CD8-positive, alpha-beta memory T cell (primary cell): Measurements from ENCODE around the gene KIFAP3. TPM values are rescaled to one million over a fixed set of nuclear protein-coding genes. Genes with fewer than 3 reads are reported as not detected.

Experiments
- CTCF ChIA-PET: fragments of 350-600 bp; sonication (Branson Sonifier 250); formaldehyde crosslinking; loops from one replicate; lab custom pipeline; 2021; ENCODE audit warnings: antibody characterized with exemption; lab: Charles Lee
- POLR2A ChIA-PET: fragments of 350-600 bp; sonication (Branson Sonifier 250); formaldehyde crosslinking; loops from one replicate; lab custom pipeline; 2021; ENCODE audit warnings: antibody characterized with exemption; lab: Charles Lee
- DNase-seq, 5 donors: peaks; one replicate each; pipeline versions ENCODE4 v3.0.0 to v3.0.0-alpha.2; 2020 to 2022; ENCODE audit warnings: mixed read lengths in 1 of 5
- H3K27ac ChIP-seq: one replicate; pipeline ENCODE4 v1.7.0; 2013; ENCODE audit warnings: low read depth, mild to moderate bottlenecking, low read length, moderate library complexity
- H3K27me3 ChIP-seq: 2 replicates; pipeline ENCODE4 v1.7.0; 2013; ENCODE audit warnings: low read length, mild to moderate bottlenecking; ENCODE audit not compliant: insufficient read depth, poor library complexity, severe bottlenecking
- H3K36me3 ChIP-seq: 2 replicates; pipeline ENCODE4 v1.7.0; 2013; ENCODE audit warnings: mild to moderate bottlenecking, low read length, moderate library complexity; ENCODE audit not compliant: insufficient read depth
- H3K4me1 ChIP-seq: 2 replicates; pipeline ENCODE4 v1.7.0; 2013; ENCODE audit warnings: mild to moderate bottlenecking, low read length, moderate library complexity; ENCODE audit not compliant: insufficient read depth
- H3K4me3 ChIP-seq: 2 replicates; pipeline ENCODE4 v1.7.0; 2013; ENCODE audit warnings: mild to moderate bottlenecking, low read length
- H3K9me3 ChIP-seq: 2 replicates; pipeline ENCODE4 v1.7.0; 2013; ENCODE audit warnings: mild to moderate bottlenecking, low read length
- H3K27ac Mint-ChIP-seq, 8 donors: one replicate each; pipeline ENCODE4 v1.8.0; 2020 to 2021; ENCODE audit warnings: mixed read lengths in 8 of 8, mild to moderate bottlenecking in 6 of 8, inconsistent platforms in 3 of 8, moderate library complexity in 3 of 8
- H3K27me3 Mint-ChIP-seq, 2 donors: one replicate each; pipeline ENCODE4 v1.8.0; 2020 to 2021; ENCODE audit warnings: mixed read lengths in 2 of 2, mild to moderate bottlenecking in 1 of 2, moderate library complexity in 1 of 2
- H3K36me3 Mint-ChIP-seq, 3 donors: one replicate each; pipeline ENCODE4 v1.8.0; 2020 to 2021; ENCODE audit warnings: mixed read lengths in 3 of 3, inconsistent platforms in 1 of 3, mild to moderate bottlenecking in 1 of 3
- H3K4me1 Mint-ChIP-seq, 3 donors: one replicate each; pipeline ENCODE4 v1.8.0; 2020 to 2021; ENCODE audit warnings: mixed read lengths in 3 of 3, inconsistent platforms in 1 of 3, mild to moderate bottlenecking in 1 of 3
- H3K4me3 Mint-ChIP-seq, 7 donors: one replicate each; pipeline ENCODE4 v1.8.0; 2020 to 2021; ENCODE audit warnings: mixed read lengths in 7 of 7, mild to moderate bottlenecking in 6 of 7, moderate library complexity in 4 of 7, inconsistent platforms in 2 of 7
- H3K9me3 Mint-ChIP-seq, 5 donors: one replicate each; pipeline ENCODE4 v1.8.0; 2020 to 2022; ENCODE audit warnings: mixed read lengths in 5 of 5, mild to moderate bottlenecking in 3 of 5, moderate library complexity in 2 of 5, inconsistent platforms in 1 of 5
- polyA plus RNA-seq: library from polyadenylated mRNA; unstranded; fragments of 300-500 nt; fragmentation: Illumina TruSeq; gene quantifications from one replicate; pipeline ENCODE4 v1.2.3, GENCODE V29; 2021
- total RNA-seq, 2 experiments: library from RNA; stranded (reverse); gene quantifications; one replicate each; pipeline ENCODE4 v1.2.3, GENCODE V29; 2021

The KIFAP3 gene
- total and polyA plus RNA-seq, 3 experiments from 2014 or later: 17.4 to 23.8 (median 23.2) TPM

DNA sequence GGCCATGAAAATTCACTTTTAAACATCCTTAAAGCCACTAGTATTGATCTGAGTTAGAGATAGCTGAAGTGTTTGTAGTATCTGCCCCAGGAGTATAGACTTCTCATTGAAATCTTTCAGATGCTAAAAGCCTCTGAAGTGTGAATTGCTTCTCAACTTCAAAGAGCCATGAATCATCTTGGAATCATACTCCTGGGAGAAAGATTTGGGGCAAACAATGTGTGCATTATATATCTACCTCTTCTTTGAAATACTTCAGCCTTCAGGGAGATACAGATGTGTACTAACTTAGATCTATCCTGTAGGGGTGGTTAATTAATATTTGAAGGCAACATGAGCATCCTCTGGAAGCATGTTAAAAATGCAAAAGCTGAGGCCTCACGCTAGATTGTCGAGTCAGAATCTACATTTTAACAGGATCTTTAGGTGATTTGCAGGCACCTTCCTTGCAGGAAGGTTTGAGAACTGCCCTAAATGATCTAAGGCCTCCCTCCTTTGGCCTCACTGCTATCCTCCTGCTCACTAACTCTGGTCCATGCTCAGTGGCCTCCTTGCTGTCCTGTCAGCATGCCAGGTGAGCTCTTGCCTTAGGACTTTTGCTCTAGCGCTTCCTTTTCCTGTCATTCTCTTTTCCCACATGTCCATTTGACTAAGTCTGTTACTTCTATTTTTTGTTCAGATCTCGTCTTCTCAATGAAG, 174.8 kb downstream of the KIFAP3 start:
- no peaks in the 10 kb centered on the region for H3K36me3 ChIP-seq
- H3K4me1 ChIP-seq: peaks cover 15% of the 10 kb centered on the region
- Mint-ChIP-seq H3K4me1 (peaks cover 16 to 25% (median 18%) of the 10 kb centered on the region in 3 donors), H3K27ac (no peak overlapping the region), H3K4me3 (no peak overlapping the region), H3K27me3 (peaks cover 4 to 53% of the 10 kb centered on the region in 2 donors), H3K36me3 (peaks cover 0 to 2% (median 2%) of the 10 kb centered on the region in 3 donors), H3K9me3 (no peaks in the 10 kb centered on the region)
- no peak overlapping the region for H3K27ac ChIP-seq
- no peak overlapping the region for H3K4me3 ChIP-seq
- CTCF ChIA-PET: no interaction called here
- POLR2A ChIA-PET: no interaction called here
- H3K27me3 ChIP-seq: no peaks in the 10 kb centered on the region
- DNase-seq: no peak
- H3K9me3 ChIP-seq: no peaks in the 10 kb centered on the region

DNA sequence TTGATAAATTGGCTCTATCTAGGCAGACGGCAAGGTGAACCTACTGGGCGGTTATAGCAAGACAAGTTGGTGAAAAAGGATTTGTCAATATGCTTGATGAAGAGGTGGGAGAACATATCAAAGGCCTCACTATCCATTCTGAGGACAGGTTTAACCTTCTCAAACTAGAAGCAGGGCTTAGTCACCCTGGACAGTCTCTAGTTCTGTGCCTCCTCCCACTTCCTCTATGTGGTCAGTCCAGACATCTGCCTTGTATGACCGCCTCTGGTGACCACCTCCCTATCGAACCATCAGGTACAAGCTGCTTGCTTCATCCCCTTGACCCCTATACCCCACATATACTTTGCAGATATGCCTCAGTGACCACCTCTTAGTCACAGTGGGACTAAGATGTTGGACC, 178.5 kb downstream of the KIFAP3 start:
- Mint-ChIP-seq H3K4me1 (peaks cover 25 to 31% (median 30%) of the 10 kb centered on the region in 3 donors), H3K4me3 (peak overlapping the region in 1 of 7 donors; percentile 22), H3K36me3 (peaks cover 0 to 10% (median 0%) of the 10 kb centered on the region in 3 donors), H3K9me3 (no peaks in the 10 kb centered on the region), H3K27ac (peak overlapping the region in 3 of 8 donors; percentile 42 to 99 (median 45)), H3K27me3 (peaks cover 4 to 37% of the 10 kb centered on the region in 2 donors)
- Histone ChIP-seq H3K9me3 (no peaks in the 10 kb centered on the region), H3K4me1 (peaks cover 23% of the 10 kb centered on the region), H3K27ac (no peak overlapping the region), H3K36me3 (no peaks in the 10 kb centered on the region), H3K27me3 (no peaks in the 10 kb centered on the region), H3K4me3 (no peak overlapping the region)
- POLR2A ChIA-PET: no interaction called here
- DNase-seq: no peak
- CTCF ChIA-PET: no interaction called here

DNA sequence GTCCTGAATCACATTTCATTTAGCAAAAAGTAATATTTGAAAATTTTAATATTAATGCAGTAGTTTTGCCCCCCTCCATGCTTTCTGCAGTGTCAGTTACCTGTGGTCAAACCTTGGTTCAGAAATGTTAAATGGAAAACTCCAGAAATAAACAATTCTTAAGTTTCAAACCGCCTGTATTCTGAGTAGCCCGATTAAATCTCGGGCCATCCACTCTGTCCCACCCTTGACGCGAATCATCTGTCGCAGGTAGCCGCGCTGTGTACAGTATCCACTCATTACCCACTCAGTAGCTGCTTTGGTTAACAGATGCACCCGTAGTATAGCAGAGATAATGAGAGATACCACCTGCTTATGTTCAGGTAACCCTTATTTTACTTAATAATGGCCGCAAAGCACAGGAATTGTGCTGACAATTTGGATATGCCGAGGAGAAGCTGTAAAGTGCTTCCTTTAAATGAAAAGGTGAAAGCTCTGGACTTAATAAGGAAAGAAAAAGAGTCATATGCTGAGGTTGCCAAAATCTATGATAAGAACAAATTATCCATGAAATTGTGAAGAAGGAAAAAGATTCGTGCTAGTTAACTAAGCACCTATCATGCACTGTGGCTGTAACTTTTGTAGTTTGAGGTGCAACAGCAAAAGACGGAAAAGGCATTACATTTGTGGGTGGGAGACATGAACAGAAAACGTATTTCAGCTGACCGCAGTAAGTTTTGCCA, 179.9 kb downstream of the KIFAP3 start:
- CTCF ChIA-PET: interaction anchor here (1.0 to 2.3 kb wide), 5 partner anchors 9 to 84 kb away, joined by 3 to 14 read pairs (median 3); no protein-coding TSS in a partner anchor
- H3K27ac Mint-ChIP-seq: peak overlapping the region; percentile 99 to 100 (median 99)
- peaks cover 4 to 24% of the 10 kb centered on the region in 2 donors for H3K27me3 Mint-ChIP-seq
- Histone ChIP-seq H3K36me3 (no peaks in the 10 kb centered on the region), H3K9me3 (no peaks in the 10 kb centered on the region), H3K27ac (peak overlapping the region; percentile 96), H3K27me3 (no peaks in the 10 kb centered on the region), H3K4me3 (peak overlapping the region; percentile 62), H3K4me1 (peaks cover 32% of the 10 kb centered on the region)
- POLR2A ChIA-PET: interaction anchor here (0.9 to 2.4 kb wide), 5 partner anchors 8 to 1419 kb away, joined by 3 to 12 read pairs (median 5); partner anchors contain the start of genes FMO4, KIFAP3 and METTL18
- H3K36me3 Mint-ChIP-seq: peaks cover 0 to 11% (median 0%) of the 10 kb centered on the region in 3 donors
- peak overlapping the region; percentile 82 to 98 (median 91) for H3K4me3 Mint-ChIP-seq
- no peaks in the 10 kb centered on the region for H3K9me3 Mint-ChIP-seq
- DNase-seq: peak in 1 of 5 donors; percentile 50
- H3K4me1 Mint-ChIP-seq: peaks cover 35 to 45% (median 42%) of the 10 kb centered on the region in 3 donors

DNA sequence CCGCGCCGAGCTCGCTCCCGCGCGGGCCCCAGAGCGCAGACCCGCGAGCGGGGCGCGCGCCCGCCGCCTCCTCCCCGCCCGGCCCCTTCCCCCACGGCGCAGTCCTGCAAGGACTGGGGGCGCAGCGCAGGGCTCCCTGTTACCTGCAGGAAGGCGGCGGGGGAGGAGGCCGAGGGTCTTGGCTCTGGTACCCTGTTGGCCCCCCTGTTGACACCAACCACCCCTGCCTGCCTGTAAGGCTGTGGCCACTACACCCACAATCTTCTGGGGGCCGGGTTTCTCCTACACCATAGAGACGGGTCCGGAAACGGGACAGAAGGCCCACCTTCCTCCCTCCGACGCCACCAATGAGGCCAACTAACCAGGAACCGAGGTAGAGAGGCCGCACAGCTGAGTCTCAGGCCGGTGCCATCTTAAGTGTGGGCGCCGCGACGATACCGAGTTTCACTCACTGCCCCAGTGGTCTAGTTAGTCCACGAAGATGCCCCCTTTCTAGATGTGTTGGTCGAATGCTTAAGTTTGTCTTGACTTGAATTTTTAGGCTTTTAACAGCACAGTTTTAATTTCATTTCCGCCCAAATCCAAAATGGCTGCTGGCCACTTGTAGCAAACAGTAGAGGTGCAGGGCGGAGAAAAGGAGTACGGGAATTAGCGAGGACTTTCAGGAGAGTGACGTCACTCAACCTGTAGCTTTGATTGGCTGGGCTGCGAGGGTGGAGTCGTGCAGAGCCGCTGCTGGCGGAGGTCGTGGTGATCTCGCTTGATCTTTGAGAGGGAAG, 180.7 kb downstream of the KIFAP3 start, which contains the start of gene SCYL3:
Gene SCYL3 (minus strand): TSS at position 252 of the 779 bp plus-strand sequence. CDS start 5,056 bp downstream, outside the sequence.
- Mint-ChIP-seq H3K27me3 (peaks cover 4 to 17% of the 10 kb centered on the region in 2 donors), H3K4me1 (peaks cover 43 to 53% (median 50%) of the 10 kb centered on the region in 3 donors), H3K36me3 (peaks cover 0 to 16% (median 1%) of the 10 kb centered on the region in 3 donors), H3K9me3 (no peaks in the 10 kb centered on the region), H3K27ac (peak within 1 kb of the TSS; percentile 99 to 100 (median 99)), H3K4me3 (peak within 1 kb of the TSS; percentile 82 to 98 (median 91))
- CTCF ChIA-PET: interaction anchor here (0.6 to 2.3 kb wide), 8 partner anchors 9 to 1420 kb away, joined by 3 to 14 read pairs (median 3); partner anchors contain the start of genes FMO4 and METTL18
- DNase-seq: peak; percentile 79 to 97 (median 94)
- Histone ChIP-seq H3K4me3 (peak within 1 kb of the TSS; percentile 76), H3K4me1 (peaks cover 32% of the 10 kb centered on the region), H3K9me3 (no peaks in the 10 kb centered on the region), H3K27me3 (no peaks in the 10 kb centered on the region), H3K27ac (peak within 1 kb of the TSS; percentile 96), H3K36me3 (no peaks in the 10 kb centered on the region)
- POLR2A ChIA-PET: interaction anchor here (0.9 to 2.4 kb wide), 6 partner anchors 9 to 1420 kb away, joined by 3 to 12 read pairs (median 5); partner anchors contain the start of genes FMO4, KIFAP3 and METTL18

DNA sequence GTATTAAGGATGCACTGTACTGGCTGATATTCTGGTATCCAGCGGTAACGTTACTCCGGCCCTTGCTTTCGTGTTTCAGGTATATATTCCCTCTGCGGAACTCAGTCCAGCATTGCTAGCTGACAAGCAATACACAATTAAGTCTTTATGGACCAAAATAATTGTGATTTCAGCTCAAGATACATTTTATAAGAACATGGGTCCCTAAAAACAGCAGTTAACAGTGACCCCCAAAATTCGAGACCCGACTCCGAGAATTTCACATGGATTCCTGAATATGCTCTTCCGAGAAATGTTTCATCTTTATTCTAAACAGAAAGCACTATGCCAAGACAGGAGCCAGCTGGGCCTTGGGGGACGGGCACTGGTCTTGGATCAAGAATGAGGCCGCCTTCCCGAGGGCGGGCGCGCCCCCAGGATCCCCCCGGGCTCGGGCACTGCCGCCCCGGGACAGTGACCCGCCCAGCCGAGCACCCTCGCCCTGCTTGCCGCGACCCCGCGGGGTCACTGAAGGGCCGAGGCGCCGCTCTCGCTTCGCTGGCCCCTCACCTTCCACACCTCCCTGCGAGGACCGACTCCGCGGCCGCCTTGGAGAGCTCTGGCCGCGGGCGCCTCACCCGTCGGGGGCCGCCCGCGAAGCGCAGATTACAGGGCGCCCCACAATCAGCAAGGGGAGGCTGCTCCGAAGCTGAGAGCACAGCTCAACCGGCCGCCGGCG, 181.4 kb downstream of the KIFAP3 start:
- H3K4me1 Mint-ChIP-seq: peaks cover 50 to 60% (median 56%) of the 10 kb centered on the region in 3 donors
- no peaks in the 10 kb centered on the region for H3K9me3 ChIP-seq
- POLR2A ChIA-PET: interaction anchor here (1.0 to 2.4 kb wide), 5 partner anchors 9 to 1957 kb away, joined by 3 to 12 read pairs (median 5); partner anchors contain the start of genes DCAF6, KIFAP3 and METTL18
- peaks cover 1 to 22% (median 2%) of the 10 kb centered on the region in 3 donors for H3K36me3 Mint-ChIP-seq
- peak overlapping the region; percentile 76 for H3K4me3 ChIP-seq
- H3K4me1 ChIP-seq: peaks cover 32% of the 10 kb centered on the region
- peak in 2 of 5 donors; percentile 5 to 12 for DNase-seq
- H3K27me3 ChIP-seq: no peaks in the 10 kb centered on the region
- H3K4me3 Mint-ChIP-seq: peak overlapping the region; percentile 82 to 98 (median 91)
- peaks cover 4 to 16% of the 10 kb centered on the region in 2 donors for H3K27me3 Mint-ChIP-seq
- H3K27ac Mint-ChIP-seq: peak overlapping the region; percentile 86 to 100 (median 92)
- H3K27ac ChIP-seq: peak overlapping the region; percentile 96
- CTCF ChIA-PET: interaction anchor here (0.6 to 2.3 kb wide), 8 partner anchors 8 to 1421 kb away, joined by 3 to 14 read pairs (median 3); partner anchors contain the start of genes FMO4 and METTL18
- no peaks in the 10 kb centered on the region for H3K9me3 Mint-ChIP-seq
- no peaks in the 10 kb centered on the region for H3K36me3 ChIP-seq

DNA sequence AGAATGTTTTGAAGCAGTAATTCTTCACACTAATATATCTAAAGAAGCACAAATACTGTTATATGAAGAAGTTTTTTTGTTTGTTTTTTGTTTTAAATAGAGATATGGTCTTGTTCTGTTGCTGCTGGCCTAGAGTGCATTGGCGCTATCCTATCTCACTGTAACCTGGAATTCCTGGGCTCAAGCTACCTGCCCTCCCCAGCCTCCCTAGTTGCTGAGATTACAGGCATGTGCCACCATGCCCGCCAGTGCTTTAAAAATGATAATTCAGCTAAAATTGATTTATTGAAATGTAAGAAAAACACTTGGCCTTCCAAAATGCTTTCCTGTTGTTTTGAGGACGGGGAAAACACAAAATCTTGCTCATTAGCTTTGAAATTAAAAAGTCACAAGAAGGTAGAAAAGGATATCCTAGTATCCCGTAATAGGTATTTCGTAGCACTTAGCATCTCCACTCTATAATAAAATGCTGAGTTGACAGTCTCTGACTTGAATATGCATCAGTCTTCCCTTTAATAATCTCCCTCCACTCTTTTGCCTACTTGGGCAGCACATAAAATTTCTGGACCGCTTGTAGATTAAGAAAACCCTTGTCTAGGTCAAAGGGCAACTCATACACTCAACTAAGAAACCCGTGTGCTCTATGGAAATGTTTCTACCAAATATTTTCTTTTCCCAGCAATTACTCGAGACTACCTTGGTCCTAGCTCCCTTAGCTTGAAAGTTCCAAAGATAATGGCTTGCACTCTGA, 182.1 kb downstream of the KIFAP3 start:
- ChIA-PET CTCF (no interaction called here), POLR2A (interaction anchor here (1.0 to 2.4 kb wide), 3 partner anchors 10 to 1956 kb away, joined by 3 to 12 read pairs (median 4); partner anchors contain the start of genes DCAF6 and KIFAP3)
- peak overlapping the region; percentile 96 for H3K27ac ChIP-seq

More for the DNA sequence above, 182.1 kb downstream of the KIFAP3 start:
- Histone ChIP-seq H3K4me1 (peaks cover 32% of the 10 kb centered on the region), H3K36me3 (no peaks in the 10 kb centered on the region), H3K9me3 (no peaks in the 10 kb centered on the region), H3K4me3 (peak overlapping the region; percentile 76), H3K27me3 (no peaks in the 10 kb centered on the region)
- H3K27ac Mint-ChIP-seq: peak overlapping the region; percentile 87 to 100 (median 92)
- H3K27me3 Mint-ChIP-seq: peaks cover 4 to 12% of the 10 kb centered on the region in 2 donors
- H3K9me3 Mint-ChIP-seq: no peaks in the 10 kb centered on the region
- peaks cover 3 to 29% (median 4%) of the 10 kb centered on the region in 3 donors for H3K36me3 Mint-ChIP-seq
- no peak for DNase-seq
- H3K4me1 Mint-ChIP-seq: peaks cover 51 to 62% (median 60%) of the 10 kb centered on the region in 3 donors
- peak overlapping the region; percentile 82 to 98 (median 91) for H3K4me3 Mint-ChIP-seq
